HepG2 (cell line): Measurements from ENCODE around the gene WDR3. TPM values are rescaled to one million over a fixed set of nuclear protein-coding genes. Genes with fewer than 3 reads are reported as not detected.

Source experiments
- ATAC-seq: fragments of 200-7000 bp; cut with Tn5 transposase; 3 replicates; pipeline ENCODE4 v1.9.1; 2020; ENCODE audit warnings: mild to moderate bottlenecking, moderate library complexity
- BruUV-seq: library from RNA; stranded (reverse); fragments of 400-500 nt; replicated peaks from 2 replicates; lab custom pipeline; 2021; lab: Mats Ljungman, UMichigan
- CTCF ChIA-PET: fragments of 300-600 bp; formaldehyde crosslinking; extraction: SDS; loops from one replicate; lab custom pipeline; 2021; ENCODE audit warnings: low total read pairs, inconsistent platforms, low intra/inter-chr PET ratio; lab: Yijun Ruan, JAX
- POLR2A ChIA-PET: fragments of 350-600 bp; sonication (Branson Sonifier 250); formaldehyde crosslinking; loops from one replicate; lab custom pipeline; 2020; ENCODE audit warnings: antibody characterized with exemption, inconsistent platforms; lab: Yijun Ruan, JAX
- DNase-seq: peaks from one replicate; pipeline ENCODE4 v3.0.0-alpha.2; 2015; ENCODE audit warnings: low spot score
- FAIRE-seq: peaks from 3 replicates; lab custom pipeline; 2011; peaks lifted over from hg19 to GRCh38; lab: Jason Lieb, UNC
- H2AFZ ChIP-seq: one replicate; pipeline ENCODE4 v1.6.1; 2011; ENCODE audit warnings: low read length, inconsistent platforms
- H3K27ac ChIP-seq: fragments of 300-600 bp; 3 replicates; pipeline ENCODE4 v1.8.0; 2011; ENCODE audit warnings: mixed run types, mild to moderate bottlenecking, mixed read lengths, low read length, inconsistent platforms; ENCODE audit not compliant: insufficient read depth; ENCODE audit errors: extremely low read length
- H3K27me3 ChIP-seq, 2 experiments: fragments of 200-600 bp in 1 of 2; 2 replicates in 1 of 2; 3 replicates in 1 of 2; pipeline versions ENCODE4 v1.6.0 to v1.8.0; 2011; ENCODE audit warnings: low read length in 2 of 2, mild to moderate bottlenecking in 2 of 2, moderate library complexity in 2 of 2, inconsistent platforms in 1 of 2; ENCODE audit not compliant: insufficient read depth in 2 of 2, control insufficient read depth in 1 of 2
- H3K36me3 ChIP-seq, 2 experiments: fragments of 200-600 bp in 1 of 2; replicated peaks in 1 of 2; 2 replicates in 1 of 2; 3 replicates in 1 of 2; pipeline versions ENCODE4 v1.5.1 to v1.8.0; 2011; ENCODE audit warnings: low read length in 2 of 2, inconsistent platforms in 1 of 2; ENCODE audit not compliant: insufficient read depth in 2 of 2, control insufficient read depth in 1 of 2
- H3K4me1 ChIP-seq: 2 replicates; pipeline ENCODE4 v1.5.1; 2012; ENCODE audit warnings: low read length, inconsistent platforms; ENCODE audit not compliant: insufficient read depth
- H3K4me2 ChIP-seq: 2 replicates; pipeline ENCODE4 v1.6.0; 2011; ENCODE audit warnings: low read depth, low read length, inconsistent platforms
- H3K4me3 ChIP-seq, 3 experiments: fragments of 200-600 bp in 1 of 3; sonication (generic), shearing (Covaris generic) in 1 of 3; replicated peaks in 1 of 3; 2 replicates each; pipeline ENCODE4 v1.5.1; 2011 to 2016; ENCODE audit warnings: low read length in 3 of 3, inconsistent platforms in 2 of 3, low read depth in 2 of 3, mild to moderate bottlenecking in 2 of 3, control low read depth in 1 of 3, mixed read lengths in 1 of 3; ENCODE audit not compliant: insufficient read depth in 1 of 3
- H3K79me2 ChIP-seq: one replicate; pipeline ENCODE4 v1.6.1; 2011; ENCODE audit warnings: low read length, inconsistent platforms; ENCODE audit not compliant: insufficient read depth
- H3K9ac ChIP-seq: 2 replicates; pipeline ENCODE4 v1.6.0; 2011; ENCODE audit warnings: mild to moderate bottlenecking, low read depth, low read length, inconsistent platforms; ENCODE audit not compliant: insufficient read depth
- H3K9me3 ChIP-seq: 2 replicates; pipeline ENCODE4 v1.5.1; 2012; ENCODE audit warnings: mild to moderate bottlenecking, low read length
- H4K20me1 ChIP-seq: 2 replicates; pipeline ENCODE4 v1.6.0; 2011; ENCODE audit warnings: inconsistent platforms, mild to moderate bottlenecking, low read length, moderate library complexity; ENCODE audit not compliant: insufficient read depth
- ARNT ChIP-seq: fragments of 450-650 bp; IDR thresholded peaks from 2 replicates; pipeline ENCODE4 v1.6.1; 2017
- FOSL1 ChIP-seq: sonication (generic); formaldehyde crosslinking; IDR thresholded peaks from 2 replicates; pipeline ENCODE4 v1.9.0; 2021; ENCODE audit warnings: missing genetic modification reagents, borderline replicate concordance
- KMT2A ChIP-seq: sonication (generic); formaldehyde crosslinking; IDR thresholded peaks from 2 replicates; pipeline ENCODE4 v1.4.0; 2020; ENCODE audit warnings: missing genetic modification reagents
- NONO ChIP-seq, 2 experiments: fragments of 450-650 bp in 1 of 2; sonication (generic) in 1 of 2; formaldehyde crosslinking in 1 of 2; IDR thresholded peaks in 1 of 2; conservative IDR thresholded peaks in 1 of 2; 2 replicates each; pipeline versions ENCODE4 v1.6.1 to v1.8.0; 2017 to 2022; ENCODE audit warnings: mild to moderate bottlenecking in 1 of 2, missing genetic modification reagents in 1 of 2, moderate library complexity in 1 of 2
- ZNF121 ChIP-seq: sonication (generic); formaldehyde crosslinking; IDR thresholded peaks from 2 replicates; pipeline ENCODE4 v1.5.0; 2020; ENCODE audit warnings: mild to moderate bottlenecking, missing genetic modification reagents
- ZNF414 ChIP-seq: sonication (generic); formaldehyde crosslinking; IDR thresholded peaks from 2 replicates; pipeline ENCODE4 v1.5.0; 2020; ENCODE audit warnings: missing genetic modification reagents
- WGBS: methylation state at CpG from one replicate; pipeline ENCODE4 v1.1.6; 2017; ENCODE audit warnings: low lambda C conversion rate; 5-methylcytosine and 5-hydroxymethylcytosine counted together
- in situ Hi-C: cut with HindIII; loops from 2 replicates; pipeline ENCODE4 v1.10.0; 2017; ENCODE audit warnings: low pct_unique_long_range_greater_than_20kb; ENCODE audit not compliant: extremely low pct_ligation_motif_present
- intact Hi-C: fragments of 100-400 bp; cut with micrococcal nuclease; formaldehyde crosslinking; loops from one replicate; pipeline ENCODE4 v1.10.0; 2022; ENCODE audit not compliant: unreplicated experiment
- polyA plus RNA-seq, 8 experiments: library from polyadenylated mRNA; depleted of rRNA in 3 of 8; stranded (reverse) in 7 of 8; unstranded in 1 of 8; fragments of >200 nt; fragmentation: Illumina TruSeq in 4 of 8; extraction: Trizol in 4 of 8; gene quantifications; 2 replicates each; pipeline versions ENCODE4 v1.2.1 to v1.2.3, GENCODE V29; 2011 to 2016; ENCODE audit warnings: low read depth in 4 of 8, missing spikeins in 1 of 8, mixed read lengths in 1 of 8; ENCODE audit not compliant: insufficient read depth in 1 of 8
- total RNA-seq, 5 experiments: library from RNA; depleted of rRNA; stranded (reverse); fragments of >200 nt; fragmentation: Illumina TruSeq; extraction: Trizol; gene quantifications; 2 replicates each; pipeline ENCODE4 v1.2.3, GENCODE V29; 2016; ENCODE audit warnings: low read depth in 1 of 5
- TF ChIP-seq, protein P1 (sequence below): sonication (generic); formaldehyde crosslinking; IDR thresholded peaks from 2 replicates; pipeline ENCODE4 v1.4.0; 2020; ENCODE audit warnings: missing genetic modification reagents
- TF ChIP-seq, protein P2 (sequence below): sonication (generic); formaldehyde crosslinking; IDR thresholded peaks from 2 replicates; pipeline ENCODE4 v1.4.0; 2020; ENCODE audit warnings: missing genetic modification reagents, borderline replicate concordance

The WDR3 gene
- total and polyA plus RNA-seq, 2 of the 13 experiments (the other 11 are each of a cell fraction or from before 2014, with no cell fraction given): 15.9 to 55.5 TPM

GRCh38 chr1:117967477-117967876, 37.9 kb downstream of the WDR3 start:
- no peaks in the 10 kb centered on the region for H4K20me1 ChIP-seq
- no peak for FAIRE-seq

More at GRCh38 chr1:117967477-117967876, 37.9 kb downstream of the WDR3 start:
- in situ Hi-C loops (no loop called here), intact Hi-C loops (no loop called here)
- no peaks in the 10 kb centered on the region for H3K79me2 ChIP-seq
- no peak overlapping the region for H2AFZ ChIP-seq
- 74% methylated on average over 4 of the region's 4 CpGs for WGBS
- no peaks in the 10 kb centered on the region for H3K9me3 ChIP-seq
- no TSS peak for BruUV-seq
- H3K27ac ChIP-seq: no peak overlapping the region
- no peak overlapping the region for H3K9ac ChIP-seq
- no peaks in the 10 kb centered on the region for H3K27me3 ChIP-seq
- H3K4me2 ChIP-seq: no peak overlapping the region
- TF ChIP-seq, protein P1, sequence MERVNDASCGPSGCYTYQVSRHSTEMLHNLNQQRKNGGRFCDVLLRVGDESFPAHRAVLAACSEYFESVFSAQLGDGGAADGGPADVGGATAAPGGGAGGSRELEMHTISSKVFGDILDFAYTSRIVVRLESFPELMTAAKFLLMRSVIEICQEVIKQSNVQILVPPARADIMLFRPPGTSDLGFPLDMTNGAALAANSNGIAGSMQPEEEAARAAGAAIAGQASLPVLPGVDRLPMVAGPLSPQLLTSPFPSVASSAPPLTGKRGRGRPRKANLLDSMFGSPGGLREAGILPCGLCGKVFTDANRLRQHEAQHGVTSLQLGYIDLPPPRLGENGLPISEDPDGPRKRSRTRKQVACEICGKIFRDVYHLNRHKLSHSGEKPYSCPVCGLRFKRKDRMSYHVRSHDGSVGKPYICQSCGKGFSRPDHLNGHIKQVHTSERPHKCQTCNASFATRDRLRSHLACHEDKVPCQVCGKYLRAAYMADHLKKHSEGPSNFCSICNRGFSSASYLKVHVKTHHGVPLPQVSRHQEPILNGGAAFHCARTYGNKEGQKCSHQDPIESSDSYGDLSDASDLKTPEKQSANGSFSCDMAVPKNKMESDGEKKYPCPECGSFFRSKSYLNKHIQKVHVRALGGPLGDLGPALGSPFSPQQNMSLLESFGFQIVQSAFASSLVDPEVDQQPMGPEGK (CRISPR knock-in tag): no peak
- TF ChIP-seq ARNT (no peak), ZNF414 (CRISPR knock-in tag) (no peak), KMT2A (CRISPR knock-in tag) (no peak), FOSL1 (CRISPR knock-in tag) (no peak), ZNF121 (CRISPR knock-in tag) (no peak), NONO (IDR thresholded peaks at IDR 0.05) (no peak), NONO (CRISPR knock-in tag; conservative IDR thresholded peaks at IDR 0.05) (no peak)
- TF ChIP-seq, protein P2, sequence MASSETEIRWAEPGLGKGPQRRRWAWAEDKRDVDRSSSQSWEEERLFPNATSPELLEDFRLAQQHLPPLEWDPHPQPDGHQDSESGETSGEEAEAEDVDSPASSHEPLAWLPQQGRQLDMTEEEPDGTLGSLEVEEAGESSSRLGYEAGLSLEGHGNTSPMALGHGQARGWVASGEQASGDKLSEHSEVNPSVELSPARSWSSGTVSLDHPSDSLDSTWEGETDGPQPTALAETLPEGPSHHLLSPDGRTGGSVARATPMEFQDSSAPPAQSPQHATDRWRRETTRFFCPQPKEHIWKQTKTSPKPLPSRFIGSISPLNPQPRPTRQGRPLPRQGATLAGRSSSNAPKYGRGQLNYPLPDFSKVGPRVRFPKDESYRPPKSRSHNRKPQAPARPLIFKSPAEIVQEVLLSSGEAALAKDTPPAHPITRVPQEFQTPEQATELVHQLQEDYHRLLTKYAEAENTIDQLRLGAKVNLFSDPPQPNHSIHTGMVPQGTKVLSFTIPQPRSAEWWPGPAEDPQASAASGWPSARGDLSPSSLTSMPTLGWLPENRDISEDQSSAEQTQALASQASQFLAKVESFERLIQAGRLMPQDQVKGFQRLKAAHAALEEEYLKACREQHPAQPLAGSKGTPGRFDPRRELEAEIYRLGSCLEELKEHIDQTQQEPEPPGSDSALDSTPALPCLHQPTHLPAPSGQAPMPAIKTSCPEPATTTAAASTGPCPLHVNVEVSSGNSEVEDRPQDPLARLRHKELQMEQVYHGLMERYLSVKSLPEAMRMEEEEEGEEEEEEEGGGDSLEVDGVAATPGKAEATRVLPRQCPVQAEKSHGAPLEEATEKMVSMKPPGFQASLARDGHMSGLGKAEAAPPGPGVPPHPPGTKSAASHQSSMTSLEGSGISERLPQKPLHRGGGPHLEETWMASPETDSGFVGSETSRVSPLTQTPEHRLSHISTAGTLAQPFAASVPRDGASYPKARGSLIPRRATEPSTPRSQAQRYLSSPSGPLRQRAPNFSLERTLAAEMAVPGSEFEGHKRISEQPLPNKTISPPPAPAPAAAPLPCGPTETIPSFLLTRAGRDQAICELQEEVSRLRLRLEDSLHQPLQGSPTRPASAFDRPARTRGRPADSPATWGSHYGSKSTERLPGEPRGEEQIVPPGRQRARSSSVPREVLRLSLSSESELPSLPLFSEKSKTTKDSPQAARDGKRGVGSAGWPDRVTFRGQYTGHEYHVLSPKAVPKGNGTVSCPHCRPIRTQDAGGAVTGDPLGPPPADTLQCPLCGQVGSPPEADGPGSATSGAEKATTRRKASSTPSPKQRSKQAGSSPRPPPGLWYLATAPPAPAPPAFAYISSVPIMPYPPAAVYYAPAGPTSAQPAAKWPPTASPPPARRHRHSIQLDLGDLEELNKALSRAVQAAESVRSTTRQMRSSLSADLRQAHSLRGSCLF (CRISPR knock-in tag): no peak
- H3K4me1 ChIP-seq: no peaks in the 10 kb centered on the region
- POLR2A ChIA-PET: no interaction called here
- no peak for DNase-seq
- ATAC-seq: no peak
- CTCF ChIA-PET: no interaction called here
- H3K36me3 ChIP-seq: peaks cover 0 to 3% of the 10 kb centered on the region in 2 experiments; a peak in 1 of 5 replicates
- no peak overlapping the region for H3K4me3 ChIP-seq
